Adipose tissue (tissue), 3 donors: ENCODE data around the gene HOMEZ. TPM values are rescaled to one million over a fixed set of nuclear protein-coding genes. Genes with fewer than 3 reads are reported as not detected.
"Not testable (repeated sequence)": the region's sequence is repeated elsewhere in the genome, so short reads cannot be mapped to it uniquely, and the experiment has no call there.

Experiments
- H3K27ac ChIP-seq: one replicate; pipeline ENCODE4 v1.5.1; 2013; ENCODE audit warnings: low read depth, low read length
- WGBS, 3 donors: extraction: QIAGEN DNeasy Blood & Tissue Kit; methylation state at CpG; one replicate each; pipeline ENCODE4 v1.1.7; 2013; 5-methylcytosine and 5-hydroxymethylcytosine counted together
- polyA plus RNA-seq, 3 donors: library from polyadenylated mRNA; stranded (reverse); fragments of 200-250 nt; gene quantifications; one replicate each; pipeline ENCODE4 v1.2.3, GENCODE V29; 2013
- donor health status: healthy with polysubstance abuse.
- donor health status: Bipolar disorder and iron deficiency.
- donor health status: healthy.

Gene HOMEZ, protein sequence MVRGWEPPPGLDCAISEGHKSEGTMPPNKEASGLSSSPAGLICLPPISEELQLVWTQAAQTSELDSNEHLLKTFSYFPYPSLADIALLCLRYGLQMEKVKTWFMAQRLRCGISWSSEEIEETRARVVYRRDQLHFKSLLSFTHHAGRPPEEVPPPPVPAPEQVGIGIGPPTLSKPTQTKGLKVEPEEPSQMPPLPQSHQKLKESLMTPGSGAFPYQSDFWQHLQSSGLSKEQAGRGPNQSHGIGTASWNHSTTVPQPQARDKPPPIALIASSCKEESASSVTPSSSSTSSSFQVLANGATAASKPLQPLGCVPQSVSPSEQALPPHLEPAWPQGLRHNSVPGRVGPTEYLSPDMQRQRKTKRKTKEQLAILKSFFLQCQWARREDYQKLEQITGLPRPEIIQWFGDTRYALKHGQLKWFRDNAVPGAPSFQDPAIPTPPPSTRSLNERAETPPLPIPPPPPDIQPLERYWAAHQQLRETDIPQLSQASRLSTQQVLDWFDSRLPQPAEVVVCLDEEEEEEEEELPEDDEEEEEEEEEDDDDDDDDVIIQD
- 1 to 10 TPM; 3.5 to 6.4 (median 3.8) TPM for polyA plus RNA-seq

DNA sequence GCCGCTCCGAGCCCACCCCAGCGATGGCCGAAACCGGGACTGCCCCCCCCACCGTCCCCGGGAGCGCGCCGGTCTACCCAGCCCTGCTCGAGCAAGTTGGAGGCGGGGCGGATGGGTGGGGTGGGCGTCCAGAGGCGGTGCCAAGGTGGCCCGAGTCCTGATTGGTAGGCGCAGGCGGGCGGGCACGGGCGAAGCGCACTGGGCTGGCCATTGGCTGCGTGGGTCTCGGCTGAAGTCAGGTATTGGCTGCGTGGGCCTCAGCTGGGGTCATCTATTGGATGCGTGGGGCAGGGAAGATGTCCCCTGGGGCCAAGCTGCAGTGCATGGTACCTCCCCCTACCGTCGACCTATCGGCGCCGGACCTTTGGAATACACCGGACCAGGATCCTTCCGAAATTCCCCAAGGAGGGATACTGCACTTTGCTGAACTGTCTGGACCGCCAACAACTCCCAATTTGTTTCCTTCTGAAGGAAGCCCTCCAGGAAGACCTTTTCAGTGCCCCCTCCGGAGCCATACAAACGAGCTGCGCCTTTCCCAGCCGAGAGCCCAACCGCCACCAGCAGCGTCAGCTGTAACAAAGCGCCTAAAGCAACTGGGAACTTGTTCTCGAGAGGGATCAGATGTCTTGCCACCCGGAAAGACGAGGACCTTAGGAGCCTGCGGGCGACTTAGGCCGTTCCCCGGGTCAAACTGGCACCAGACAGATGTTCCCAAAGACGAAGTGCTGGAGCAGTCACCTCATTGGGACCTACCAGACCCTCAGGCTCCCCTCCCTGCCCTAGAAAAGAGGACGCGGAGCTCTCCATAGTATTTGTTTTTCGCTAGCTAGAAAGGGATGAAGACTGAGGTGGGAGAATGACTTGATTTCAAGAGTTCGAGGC is at the start of gene HOMEZ:
Gene HOMEZ, minus strand, starts transcription at position 113 of the 882 bp plus-strand sequence. CDS start 180 bp downstream, outside the sequence.
- 0 to 1% (median 1%) methylated on average over 47 to 53 of the region's 53 CpGs for WGBS, 3 donors
- H3K27ac ChIP-seq: no peak within 1 kb of the TSS

DNA sequence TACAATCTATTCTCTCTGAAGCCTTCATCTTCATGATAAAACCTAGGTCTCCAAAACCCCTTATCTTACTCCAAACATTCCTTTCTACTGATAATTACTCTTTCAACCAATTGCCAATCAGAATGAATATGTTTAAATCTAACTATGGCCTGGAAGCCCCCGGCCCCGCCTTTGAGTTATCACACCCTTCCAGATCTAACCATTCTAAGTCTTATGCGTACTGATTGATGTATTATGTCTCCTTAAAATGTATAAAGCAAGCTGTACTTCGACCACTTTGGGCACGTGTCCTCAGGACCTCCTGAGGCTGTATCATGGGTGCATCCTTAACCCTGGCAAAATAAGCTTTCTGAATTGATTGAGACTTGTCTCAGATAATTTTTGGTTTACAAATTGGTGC is 49.7 kb upstream of the HOMEZ start:
- no peak overlapping the region for H3K27ac ChIP-seq
- 84 to 91% (median 88%) methylated on average over 5 of the region's 5 CpGs for WGBS, 3 donors

DNA sequence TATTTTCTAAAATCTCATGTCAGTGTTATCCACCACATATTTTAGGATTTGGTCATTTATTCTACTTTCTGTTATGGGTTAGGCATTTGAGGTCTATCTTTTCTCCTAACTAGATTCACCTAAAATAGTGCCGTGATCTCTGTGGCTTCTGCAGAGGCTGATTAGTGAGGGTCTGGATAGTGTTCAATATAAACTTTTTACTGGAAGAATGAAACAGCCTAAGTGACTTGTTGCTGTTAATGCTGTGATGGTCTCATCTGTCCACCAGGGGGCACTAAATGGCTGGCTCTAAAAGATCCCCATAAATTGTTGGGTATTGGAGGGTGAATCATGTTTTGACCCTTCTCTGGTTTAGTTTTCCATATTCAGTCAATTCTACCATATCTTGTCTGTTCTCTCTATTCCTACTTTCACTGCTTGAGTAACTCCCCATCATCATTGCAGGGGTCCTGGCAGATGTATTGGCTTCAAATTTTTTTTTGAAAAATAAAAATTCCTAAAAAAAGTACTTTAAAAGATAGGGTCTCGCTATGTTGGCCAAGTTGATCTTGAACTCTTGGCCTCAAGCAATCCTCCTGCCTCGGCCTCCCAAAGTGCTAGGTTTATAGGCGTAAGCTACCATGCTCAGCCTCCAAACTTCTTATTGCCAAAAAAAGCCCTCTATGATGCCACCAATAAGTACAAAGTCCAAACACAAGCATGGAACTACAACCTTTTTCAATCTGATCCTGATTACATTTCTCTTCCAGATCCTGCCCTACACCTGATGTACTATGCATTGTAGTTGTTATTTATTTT is 42.2 kb upstream of the HOMEZ start:
- 39 to 48% (median 40%) methylated on average over 4 of the region's 4 CpGs for WGBS, 3 donors

DNA sequence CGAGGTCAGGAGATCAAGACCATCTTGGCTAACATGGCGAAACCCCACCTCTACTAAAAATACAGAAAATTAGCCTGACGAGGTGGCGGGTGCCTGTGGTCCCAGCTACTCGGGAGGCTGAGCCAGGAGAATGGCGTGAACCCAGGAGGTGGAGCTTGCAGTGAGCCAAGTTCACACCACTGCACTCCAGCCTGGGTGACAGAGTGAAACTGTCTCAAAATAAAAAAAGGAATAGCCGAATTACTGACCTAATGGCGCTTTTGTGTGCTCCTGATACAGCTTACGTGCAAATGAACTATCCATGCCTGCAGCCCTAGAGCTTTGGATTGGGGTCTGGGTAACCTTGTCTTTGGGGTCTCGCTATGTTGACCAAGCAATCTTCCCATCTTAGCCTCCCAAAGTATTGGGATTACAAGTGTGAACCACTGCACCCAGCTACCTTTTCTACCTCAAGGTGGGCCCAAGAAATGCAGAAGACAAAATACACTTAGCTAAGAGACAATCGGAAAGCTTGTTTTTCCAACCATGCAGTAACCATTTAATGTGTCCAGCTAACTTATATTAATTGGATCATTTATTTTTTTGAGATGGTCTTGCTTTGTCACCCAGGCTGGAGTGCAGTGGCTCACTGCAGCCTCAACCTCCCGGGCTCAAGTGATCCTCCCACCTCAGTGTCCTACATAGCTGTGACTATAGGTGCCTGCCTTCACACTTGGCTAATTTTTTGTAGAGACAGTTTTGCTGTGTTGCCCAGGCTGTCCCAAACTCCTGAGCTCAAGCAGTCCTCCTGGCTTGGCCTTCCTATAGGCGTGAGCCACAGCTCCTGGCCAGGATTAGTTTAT is 40.8 kb upstream of the HOMEZ start:
- WGBS, 3 donors: 77 to 84% (median 78%) methylated on average over 13 of the region's 13 CpGs
- no peak overlapping the region for H3K27ac ChIP-seq

More for the DNA sequence above, 42.2 kb upstream of the HOMEZ start:
- no peak overlapping the region for H3K27ac ChIP-seq

DNA sequence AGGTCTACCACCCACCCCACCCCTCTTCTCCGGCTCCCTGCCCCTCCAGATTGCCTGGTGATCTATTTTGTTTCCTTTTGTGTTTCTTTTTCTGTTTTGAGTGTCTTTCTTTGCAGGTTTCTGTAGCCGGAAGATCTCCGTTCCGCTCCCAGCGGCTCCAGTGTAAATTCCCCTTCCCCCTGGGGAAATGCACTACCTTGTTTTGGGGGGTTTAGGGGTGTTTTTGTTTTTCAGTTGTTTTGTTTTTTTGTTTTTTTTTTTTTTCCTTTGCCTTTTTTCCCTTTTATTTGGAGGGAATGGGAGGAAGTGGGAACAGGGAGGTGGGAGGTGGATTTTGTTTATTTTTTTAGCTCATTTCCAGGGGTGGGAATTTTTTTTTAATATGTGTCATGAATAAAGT is 39.8 kb upstream of the HOMEZ start:
- H3K27ac ChIP-seq: not testable (repeated sequence)
- WGBS, 3 donors: 94 to 100% (median 98%) methylated on average over 5 of the region's 5 CpGs

DNA sequence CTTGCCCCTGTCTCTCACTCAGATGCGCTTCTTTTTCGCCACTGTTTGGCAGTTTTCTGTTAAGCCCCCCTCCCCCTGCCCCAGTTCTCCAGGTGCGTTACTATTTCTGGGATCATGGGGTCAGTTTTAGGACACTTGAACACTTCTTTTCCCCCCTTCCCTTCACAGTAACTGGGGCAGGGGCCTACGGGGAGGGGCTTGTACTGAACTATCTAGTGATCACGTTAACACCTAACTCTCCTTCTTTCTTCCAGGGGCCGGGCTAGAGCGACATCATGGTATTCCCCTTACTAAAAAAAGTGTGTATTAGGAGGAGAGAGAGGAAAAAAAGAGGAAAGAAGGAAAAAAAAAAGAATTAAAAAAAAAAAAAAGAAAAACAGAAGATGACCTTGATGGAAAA is 39.1 kb upstream of the HOMEZ start:
- 81 to 87% (median 83%) methylated on average over 7 of the region's 7 CpGs for WGBS, 3 donors
- no peak overlapping the region for H3K27ac ChIP-seq

DNA sequence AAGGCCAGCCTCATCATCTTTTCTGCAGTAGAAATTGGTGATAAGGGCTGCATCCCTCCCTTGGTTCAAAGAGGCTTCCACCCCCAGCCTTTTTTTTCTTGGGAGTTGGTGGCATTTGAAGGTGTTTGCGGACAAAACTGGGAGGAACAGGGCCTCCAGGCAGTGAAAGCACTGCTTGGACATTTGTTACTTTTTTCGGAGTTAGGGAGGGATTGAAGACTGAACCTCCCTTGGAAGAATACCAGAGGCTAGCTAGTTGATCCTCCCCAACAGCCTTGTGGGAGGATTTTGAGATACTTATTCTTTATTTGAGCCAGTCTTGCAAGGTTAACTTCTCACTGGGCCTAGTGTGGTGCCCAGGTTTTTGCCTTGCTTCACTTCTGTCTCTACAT is 38.5 kb upstream of the HOMEZ start:
- H3K27ac ChIP-seq: no peak overlapping the region
- 66 to 85% (median 71%) methylated on average over 2 of the region's 2 CpGs for WGBS, 3 donors

DNA sequence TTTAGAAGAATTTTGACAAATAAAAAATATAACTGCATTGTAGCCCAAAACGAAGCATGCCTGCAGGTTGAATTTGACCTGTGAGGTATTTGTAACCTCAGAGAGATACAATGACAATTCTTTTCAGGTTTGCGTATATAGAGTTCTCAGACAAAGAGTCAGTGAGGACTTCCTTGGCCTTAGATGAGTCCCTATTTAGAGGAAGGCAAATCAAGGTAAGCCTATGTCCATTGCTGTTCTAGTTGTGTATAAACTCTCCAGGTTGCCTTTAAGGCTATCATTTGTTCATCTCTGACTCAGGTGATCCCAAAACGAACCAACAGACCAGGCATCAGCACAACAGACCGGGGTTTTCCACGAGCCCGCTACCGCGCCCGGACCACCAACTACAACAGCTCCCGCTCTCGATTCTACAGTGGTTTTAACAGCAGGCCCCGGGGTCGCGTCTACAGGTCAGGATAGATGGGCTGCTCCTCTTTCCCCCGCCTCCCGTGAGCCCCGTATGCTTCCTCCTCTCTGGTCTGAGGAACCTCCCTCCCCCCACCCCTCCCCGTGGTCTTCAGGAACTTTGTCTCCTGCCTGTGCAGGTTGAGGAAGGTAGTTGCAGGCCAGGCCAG is 38.0 kb upstream of the HOMEZ start:
- 76 to 83% (median 78%) methylated on average over 18 of the region's 18 CpGs for WGBS, 3 donors
- H3K27ac ChIP-seq: no peak overlapping the region

DNA sequence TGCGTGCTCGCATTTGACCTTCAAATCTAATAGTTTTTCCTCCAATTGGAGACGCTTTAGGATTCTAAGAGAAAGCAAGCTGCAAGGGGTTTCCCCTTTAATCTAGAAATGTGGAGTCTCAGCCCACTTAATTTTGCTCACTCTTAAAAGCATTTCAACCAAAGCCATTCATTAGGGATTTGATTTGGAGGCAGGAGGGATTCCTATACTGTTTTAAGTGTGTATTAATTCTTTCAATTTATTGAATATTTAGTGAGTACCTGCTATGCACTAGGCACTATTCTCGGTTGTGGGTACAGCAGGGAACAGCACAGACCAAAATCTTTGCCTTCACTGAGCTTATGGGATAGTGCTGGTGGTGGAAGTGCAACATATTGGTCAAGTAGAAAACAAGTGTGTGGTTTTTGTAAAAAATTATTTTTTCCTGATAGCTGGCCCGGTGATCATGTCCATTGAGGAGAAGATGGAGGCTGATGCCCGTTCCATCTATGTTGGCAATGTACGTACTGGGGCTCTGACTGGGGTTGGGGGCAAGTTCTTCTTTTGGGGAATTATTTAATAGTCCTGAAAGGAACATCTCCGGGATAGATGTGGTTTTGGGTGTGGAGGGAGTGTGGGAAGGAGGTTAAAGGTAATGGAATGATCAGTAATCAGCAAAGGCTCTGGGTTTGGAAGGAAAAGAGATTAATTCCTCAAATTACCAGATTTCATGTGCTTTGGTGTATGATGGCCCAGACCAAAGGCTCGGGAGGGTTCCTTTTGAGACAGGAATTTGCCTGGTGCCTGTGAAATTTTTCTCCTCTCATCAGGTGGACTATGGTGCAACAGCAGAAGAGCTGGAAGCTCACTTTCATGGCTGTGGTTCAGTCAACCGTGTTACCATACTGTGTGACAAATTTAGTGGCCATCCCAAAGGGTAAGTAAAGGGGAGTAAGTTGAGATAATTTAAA is 36.9 kb upstream of the HOMEZ start:
- WGBS, 3 donors: 39 to 51% (median 44%) methylated on average over 10 of the region's 10 CpGs
- no peak overlapping the region for H3K27ac ChIP-seq

DNA sequence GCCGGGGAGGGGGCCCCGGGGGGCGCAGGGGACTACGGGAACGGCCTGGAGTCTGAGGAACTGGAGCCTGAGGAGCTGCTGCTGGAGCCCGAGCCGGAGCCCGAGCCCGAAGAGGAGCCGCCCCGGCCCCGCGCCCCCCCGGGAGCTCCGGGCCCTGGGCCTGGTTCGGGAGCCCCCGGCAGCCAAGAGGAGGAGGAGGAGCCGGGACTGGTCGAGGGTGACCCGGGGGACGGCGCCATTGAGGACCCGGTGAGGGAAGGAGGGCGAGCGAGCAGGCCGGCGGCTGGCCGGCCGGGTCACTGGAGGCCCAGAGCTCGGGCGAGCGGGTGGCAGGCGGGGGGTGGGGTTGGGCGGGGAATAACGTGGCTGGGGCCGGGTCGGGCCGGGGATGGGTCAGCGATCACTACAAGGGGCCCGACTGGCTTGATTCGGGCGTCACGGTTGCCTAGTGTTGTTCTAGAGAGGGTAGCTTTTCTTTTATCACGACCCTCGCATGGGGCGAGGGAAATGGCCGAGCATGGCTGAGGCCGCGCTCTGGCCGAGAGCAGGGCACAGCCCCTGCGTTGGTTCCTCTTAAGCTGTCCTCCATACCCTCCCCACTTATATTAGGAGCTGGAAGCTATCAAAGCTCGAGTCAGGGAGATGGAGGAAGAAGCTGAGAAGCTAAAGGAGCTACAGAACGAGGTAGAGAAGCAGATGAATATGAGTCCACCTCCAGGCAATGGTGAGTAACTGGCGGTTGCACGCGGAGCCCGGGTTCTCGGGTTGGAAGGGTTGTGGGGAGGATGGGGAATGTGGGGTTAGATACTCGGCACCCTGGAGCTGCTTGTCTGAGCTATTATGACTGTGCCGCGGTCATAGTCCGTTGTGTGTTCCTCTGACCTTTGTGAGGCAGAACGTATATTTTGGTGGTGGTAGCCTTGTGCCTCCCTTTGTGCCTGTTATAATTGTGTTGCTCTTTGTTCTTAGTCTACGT is 35.9 kb upstream of the HOMEZ start:
- WGBS, 3 donors: 0% methylated on average over 31 to 64 of the region's 64 CpGs

DNA sequence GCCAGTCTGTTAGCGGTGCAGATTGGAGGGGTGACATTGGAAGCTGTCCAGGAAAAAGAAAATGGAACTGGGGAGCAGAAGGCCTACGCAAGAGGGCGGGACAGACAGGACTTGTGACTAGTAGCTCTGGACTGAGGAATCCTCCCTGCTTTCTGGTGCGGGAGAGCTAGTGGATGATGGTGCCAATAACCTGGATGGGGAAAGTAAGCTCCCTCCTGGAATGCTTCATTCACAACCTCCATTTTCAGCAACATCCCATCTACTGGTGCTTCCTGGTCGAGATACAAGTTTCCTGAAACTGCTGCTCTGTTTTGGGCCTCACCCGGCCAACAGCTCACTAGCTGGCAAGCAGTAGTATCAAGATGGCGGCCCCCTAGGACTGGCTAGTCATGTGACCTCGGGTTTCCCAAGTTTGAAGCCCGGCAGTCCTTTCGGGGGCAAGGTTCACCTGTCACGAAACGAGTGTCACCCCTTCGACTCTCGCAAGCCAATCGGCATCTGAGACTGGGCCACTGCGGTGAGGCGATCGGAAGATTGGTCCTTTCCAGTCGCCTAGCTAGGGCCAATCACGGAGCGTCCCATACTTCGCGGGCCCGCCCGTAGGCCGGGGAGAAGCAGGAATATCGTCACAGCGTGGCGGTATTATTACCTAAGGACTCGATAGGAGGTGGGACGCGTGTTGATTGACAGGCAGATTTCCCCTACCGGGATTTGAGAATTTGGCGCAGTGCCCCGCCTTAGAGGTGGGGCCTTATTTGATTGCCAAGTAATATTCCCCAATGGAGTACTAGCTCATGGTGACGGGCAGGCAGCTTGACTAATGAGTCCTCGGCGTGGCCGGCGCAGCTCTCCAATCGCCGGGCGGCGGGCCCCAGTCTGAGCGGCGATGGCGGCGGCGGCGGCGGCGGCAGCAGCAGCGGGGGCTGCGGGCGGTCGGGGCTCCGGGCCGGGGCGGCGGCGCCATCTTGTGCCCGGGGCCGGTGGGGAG is 34.9 kb upstream of the HOMEZ start, which contains the start of gene PABPN1:
Gene PABPN1, plus strand, starts transcription at position 874 of the 988 bp plus-strand sequence. Its CDS starts 13 bp downstream, at position 887.
- 3 to 5% (median 3%) methylated on average over 58 to 63 of the region's 63 CpGs for WGBS, 3 donors

More for the DNA sequence above, 35.9 kb upstream of the HOMEZ start:
- peak overlapping the region; percentile 90 for H3K27ac ChIP-seq

DNA sequence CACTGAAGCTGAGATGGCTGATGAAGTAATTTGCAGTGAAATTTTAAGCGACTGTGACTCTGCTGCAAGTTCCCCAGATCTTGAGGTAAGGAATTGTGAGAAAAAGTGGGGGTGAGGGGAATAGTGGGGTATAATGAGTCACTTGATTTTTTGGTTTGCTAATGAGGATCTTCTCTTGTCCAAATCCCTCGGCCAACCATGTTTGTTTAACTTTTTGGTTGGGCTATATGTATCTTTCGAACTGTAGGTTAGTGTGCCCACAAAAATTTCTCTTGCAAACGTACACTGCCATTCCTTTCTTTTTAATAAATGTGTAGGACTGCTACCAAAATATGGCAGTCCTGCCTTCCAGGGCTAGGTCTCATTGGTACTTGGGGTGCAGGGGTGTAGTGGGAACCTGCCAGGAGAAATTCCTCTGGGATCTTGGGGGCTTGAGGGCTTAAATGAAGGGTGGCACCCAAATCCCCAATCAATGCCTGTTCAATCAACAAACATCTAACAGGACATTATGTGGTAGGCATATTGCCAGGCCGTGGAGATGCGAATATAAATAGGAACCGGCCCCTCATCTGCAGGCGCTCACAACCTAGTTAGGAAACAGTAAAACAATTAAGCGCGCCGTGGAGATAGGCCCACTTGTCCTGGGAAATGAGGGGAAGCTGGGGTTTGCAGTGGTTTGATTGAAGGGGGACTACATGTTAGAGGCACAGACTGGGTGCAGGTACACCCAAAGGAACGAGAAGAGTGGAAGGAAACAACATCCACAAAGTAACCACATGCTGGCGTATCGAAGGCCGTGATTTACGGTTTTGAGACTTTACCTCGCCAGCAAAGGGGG is 34.0 kb upstream of the HOMEZ start:
- H3K27ac ChIP-seq: peak overlapping the region; percentile 90
- 76 to 89% (median 78%) methylated on average over 17 of the region's 17 CpGs for WGBS, 3 donors

More for the DNA sequence above, 34.9 kb upstream of the HOMEZ start, which contains the start of gene PABPN1:
- H3K27ac ChIP-seq: peak within 1 kb of the TSS; percentile 90

DNA sequence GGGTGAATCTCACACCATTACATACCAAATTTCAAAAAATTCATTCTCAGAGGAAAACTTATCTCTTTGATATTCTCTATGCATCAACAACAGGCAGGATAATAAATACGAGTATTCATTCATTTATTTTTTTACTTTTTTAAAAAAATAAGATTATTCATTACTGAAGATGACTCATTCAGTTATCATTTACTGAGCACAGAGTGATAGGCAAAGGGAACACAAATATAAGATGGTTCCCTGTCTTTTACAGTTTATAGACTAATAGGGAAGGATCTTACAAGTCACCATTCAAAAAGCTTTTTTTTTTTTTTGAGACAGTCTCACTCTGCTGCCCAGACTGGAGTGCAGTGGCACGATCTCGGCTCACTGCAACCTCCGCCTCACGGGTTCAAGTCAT is 30.4 kb upstream of the HOMEZ start:
- 88 to 91% (median 89%) methylated on average over 5 of the region's 5 CpGs for WGBS, 3 donors

More for the DNA sequence above, 30.4 kb upstream of the HOMEZ start:
- H3K27ac ChIP-seq: no peak overlapping the region
